GM19397 (cell line): ENCODE measurements around the gene RBM47.
"Not testable (repeated sequence)": the region's sequence is repeated elsewhere in the genome, so short reads cannot be mapped to it uniquely, and the experiment has no call there.

ENCODE experiments used
- ATAC-seq: cut with Tn5 transposase; IDR thresholded peaks from one replicate; pipeline ENCODE4 v1.9.1; 2021; ENCODE audit warnings: mild to moderate bottlenecking, moderate library complexity; ENCODE audit not compliant: unreplicated experiment

Gene RBM47

GRCh38 chr4:40418430-40419230, 211.0 kb downstream of the RBM47 start:
- no peak for ATAC-seq

- ATAC-seq, result no peak
These were observed 211.7 kb downstream of the RBM47 start for GRCh38 chr4:40417941-40418340.

- no peak for ATAC-seq
These were observed 215.0 kb downstream of the RBM47 start for GRCh38 chr4:40414673-40415072.

- no peak for ATAC-seq
These were observed 216.5 kb downstream of the RBM47 start for GRCh38 chr4:40412866-40413795.

GRCh38 chr4:40412388-40412787, 217.3 kb downstream of the RBM47 start:
- no peak for ATAC-seq

GRCh38 chr4:40409835-40410234, 219.8 kb downstream of the RBM47 start:
- no peak for ATAC-seq

GRCh38 chr4:40407468-40407867, 222.2 kb downstream of the RBM47 start:
- ATAC-seq, result not testable (repeated sequence)

- ATAC-seq, result no peak
These were observed 223.3 kb downstream of the RBM47 start for GRCh38 chr4:40406340-40406739.

- ATAC-seq, result no peak
These were observed 224.5 kb downstream of the RBM47 start for GRCh38 chr4:40405193-40405592.

GRCh38 chr4:40403081-40403480, 226.6 kb downstream of the RBM47 start:
- no peak for ATAC-seq

- no peak for ATAC-seq
These were observed 227.1 kb downstream of the RBM47 start for GRCh38 chr4:40402556-40402955.

- no peak for ATAC-seq
These were observed 228.0 kb downstream of the RBM47 start for GRCh38 chr4:40401631-40402030.

- ATAC-seq, result no peak
These were observed 228.6 kb downstream of the RBM47 start for GRCh38 chr4:40401096-40401495.

GRCh38 chr4:40399578-40399977, 230.1 kb downstream of the RBM47 start:
- ATAC-seq, result no peak

- no peak for ATAC-seq
These were observed 233.5 kb downstream of the RBM47 start for GRCh38 chr4:40395908-40396793.

- no peak for ATAC-seq
These were observed 234.3 kb downstream of the RBM47 start for GRCh38 chr4:40395166-40395900.

- ATAC-seq, result no peak
These were observed 235.4 kb downstream of the RBM47 start for GRCh38 chr4:40394236-40394635.

GRCh38 chr4:40392241-40392640, 237.4 kb downstream of the RBM47 start:
- ATAC-seq, result not testable (repeated sequence)

GRCh38 chr4:40389986-40390385, 239.7 kb downstream of the RBM47 start:
- no peak for ATAC-seq

- ATAC-seq, result no peak
These were observed 241.4 kb downstream of the RBM47 start for GRCh38 chr4:40388239-40388638.
